C4-2B (cell line): ENCODE data around the gene PNPLA5.

ENCODE experiments used
- ZFX ChIP-seq: fragments of 450-650 bp; IDR thresholded peaks from 2 replicates; pipeline ENCODE4 v1.6.1; 2017
- TF ChIP-seq, protein P1 (sequence below): fragments of 450-650 bp; conservative IDR thresholded peaks from 2 replicates; pipeline ENCODE4 v1.5.1; 2017; ENCODE audit warnings: mild to moderate bottlenecking

DNA sequence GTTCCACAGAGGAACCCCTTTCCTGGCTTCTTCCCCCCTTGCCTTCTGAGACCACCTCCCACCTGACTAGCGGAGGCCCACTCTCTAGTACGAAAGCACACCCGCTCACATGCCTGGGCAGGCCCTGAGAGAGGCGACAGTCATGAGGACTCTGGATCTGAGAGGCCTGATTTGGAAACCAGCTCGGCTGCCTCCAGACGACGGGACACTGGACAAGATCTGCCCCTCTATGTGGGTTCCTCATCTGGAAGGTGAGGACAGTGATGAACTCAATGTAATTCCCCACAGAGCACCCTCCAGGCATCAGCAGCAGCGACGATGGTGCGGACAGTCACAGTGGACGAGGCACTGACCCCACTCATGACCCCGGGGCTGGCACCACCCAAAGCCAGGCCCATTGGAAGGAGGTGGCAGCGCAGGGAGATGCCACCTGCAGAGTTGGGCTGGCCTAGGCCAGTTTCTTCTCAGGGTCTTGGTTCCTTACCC lies 37.0 kb downstream of the PNPLA5 start:
- TF ChIP-seq, protein P1, sequence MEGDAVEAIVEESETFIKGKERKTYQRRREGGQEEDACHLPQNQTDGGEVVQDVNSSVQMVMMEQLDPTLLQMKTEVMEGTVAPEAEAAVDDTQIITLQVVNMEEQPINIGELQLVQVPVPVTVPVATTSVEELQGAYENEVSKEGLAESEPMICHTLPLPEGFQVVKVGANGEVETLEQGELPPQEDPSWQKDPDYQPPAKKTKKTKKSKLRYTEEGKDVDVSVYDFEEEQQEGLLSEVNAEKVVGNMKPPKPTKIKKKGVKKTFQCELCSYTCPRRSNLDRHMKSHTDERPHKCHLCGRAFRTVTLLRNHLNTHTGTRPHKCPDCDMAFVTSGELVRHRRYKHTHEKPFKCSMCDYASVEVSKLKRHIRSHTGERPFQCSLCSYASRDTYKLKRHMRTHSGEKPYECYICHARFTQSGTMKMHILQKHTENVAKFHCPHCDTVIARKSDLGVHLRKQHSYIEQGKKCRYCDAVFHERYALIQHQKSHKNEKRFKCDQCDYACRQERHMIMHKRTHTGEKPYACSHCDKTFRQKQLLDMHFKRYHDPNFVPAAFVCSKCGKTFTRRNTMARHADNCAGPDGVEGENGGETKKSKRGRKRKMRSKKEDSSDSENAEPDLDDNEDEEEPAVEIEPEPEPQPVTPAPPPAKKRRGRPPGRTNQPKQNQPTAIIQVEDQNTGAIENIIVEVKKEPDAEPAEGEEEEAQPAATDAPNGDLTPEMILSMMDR = no peak
- no peak for TF ChIP-seq ZFX
